WTC11 (cell line): ENCODE data around the gene SOX5. TPM values are rescaled to one million over a fixed set of nuclear protein-coding genes. Genes with fewer than 3 reads are reported as not detected.

Experiments
- ATAC-seq: fragments of 200-7000 bp; cut with Tn5 transposase; 2 replicates; pipeline ENCODE4 v1.10.0; 2021; ENCODE audit warnings: mild to moderate bottlenecking, moderate library complexity
- CTCF ChIA-PET: fragments of 300-600 bp; sonication (Branson Sonifier 250); formaldehyde crosslinking; loops from one replicate; lab custom pipeline; 2021; ENCODE audit warnings: antibody characterized with exemption; lab: Charles Lee
- POLR2A ChIA-PET: fragments of 350-600 bp; sonication (Branson Sonifier 250); formaldehyde crosslinking; loops from one replicate; lab custom pipeline; 2021; ENCODE audit warnings: antibody characterized with exemption; lab: Charles Lee
- DNase-seq: peaks from one replicate; pipeline ENCODE4 v3.0.0; 2021; ENCODE audit warnings: low spot score
- H3K27ac Mint-ChIP-seq: 2 replicates; pipeline ENCODE4 v1.8.0; 2021; ENCODE audit warnings: mixed read lengths
- H3K27me3 Mint-ChIP-seq: 2 replicates; pipeline ENCODE4 v1.8.0; 2021; ENCODE audit warnings: low read depth, mild to moderate bottlenecking, moderate library complexity, mixed read lengths
- H3K36me3 Mint-ChIP-seq: 2 replicates; pipeline ENCODE4 v1.8.0; 2021; ENCODE audit warnings: mixed read lengths
- H3K4me1 Mint-ChIP-seq: 2 replicates; pipeline ENCODE4 v1.8.0; 2022; ENCODE audit warnings: mixed read lengths
- H3K4me3 Mint-ChIP-seq: 2 replicates; pipeline ENCODE4 v1.8.0; 2021; ENCODE audit warnings: mild to moderate bottlenecking, moderate library complexity, mixed read lengths
- H3K9me3 Mint-ChIP-seq: 2 replicates; pipeline ENCODE4 v1.8.0; 2021; ENCODE audit warnings: mixed read lengths
- CBFB ChIP-seq: sonication (generic); formaldehyde crosslinking; IDR thresholded peaks from 2 replicates; pipeline ENCODE4 v1.8.1; 2022; ENCODE audit warnings: mild to moderate bottlenecking, low read depth, missing genetic modification reagents
- ETV6 ChIP-seq: sonication (generic); formaldehyde crosslinking; IDR thresholded peaks from 2 replicates; pipeline ENCODE4 v1.8.1; 2022; ENCODE audit warnings: mild to moderate bottlenecking, missing genetic modification reagents
- FOXP1 ChIP-seq: sonication (generic); formaldehyde crosslinking; IDR thresholded peaks from 2 replicates; pipeline ENCODE4 v1.8.0; 2022; ENCODE audit warnings: missing genetic modification reagents, mild to moderate bottlenecking, moderate library complexity, borderline replicate concordance
- JAZF1 ChIP-seq: fragments of 250-450 bp; sonication (Bioruptor Pico); IDR thresholded peaks from 2 replicates; pipeline ENCODE4 v1.9.0; 2021; ENCODE audit warnings: moderate library complexity, mild to moderate bottlenecking, inconsistent platforms
- MXD4 ChIP-seq: fragments of 250-450 bp; sonication (Bioruptor Pico); IDR thresholded peaks from 2 replicates; pipeline ENCODE4 v1.8.0; 2021; ENCODE audit warnings: mild to moderate bottlenecking, moderate library complexity, borderline replicate concordance
- NFYB ChIP-seq: sonication (generic); formaldehyde crosslinking; conservative IDR thresholded peaks from 2 replicates; pipeline ENCODE4 v1.8.0; 2022; ENCODE audit warnings: low read depth, missing genetic modification reagents
- NR2C2 ChIP-seq: sonication (generic); formaldehyde crosslinking; IDR thresholded peaks from 2 replicates; pipeline ENCODE4 v1.8.0; 2022; ENCODE audit warnings: mild to moderate bottlenecking, missing genetic modification reagents
- SMAD4 ChIP-seq: sonication (generic); formaldehyde crosslinking; IDR thresholded peaks from 2 replicates; pipeline ENCODE4 v1.8.0; 2022; ENCODE audit warnings: mild to moderate bottlenecking, missing genetic modification reagents
- ZNF232 ChIP-seq: sonication (generic); formaldehyde crosslinking; IDR thresholded peaks from 2 replicates; pipeline ENCODE4 v1.8.0; 2022; ENCODE audit warnings: mild to moderate bottlenecking, missing genetic modification reagents
- ZNF317 ChIP-seq: sonication (generic); formaldehyde crosslinking; IDR thresholded peaks from 2 replicates; pipeline ENCODE4 v1.8.1; 2023; ENCODE audit warnings: low read depth, mild to moderate bottlenecking, moderate library complexity, missing genetic modification reagents, borderline replicate concordance
- total RNA-seq: library from RNA; stranded (reverse); gene quantifications from 3 replicates; pipeline ENCODE4 v1.2.3, GENCODE V29; 2021
- TF ChIP-seq, protein P1 (sequence below): sonication (generic); formaldehyde crosslinking; IDR thresholded peaks from 2 replicates; pipeline ENCODE4 v1.8.0; 2023; ENCODE audit warnings: missing genetic modification reagents
- TF ChIP-seq, protein P2 (sequence below): sonication (generic); formaldehyde crosslinking; IDR thresholded peaks from 2 replicates; pipeline ENCODE4 v1.8.1; 2022; ENCODE audit warnings: low read depth, mild to moderate bottlenecking, moderate library complexity, missing genetic modification reagents, borderline replicate concordance
- TF ChIP-seq, protein P3 (sequence below): sonication (generic); formaldehyde crosslinking; IDR thresholded peaks from 2 replicates; pipeline ENCODE4 v1.8.1; 2022; ENCODE audit warnings: mild to moderate bottlenecking, missing genetic modification reagents, moderate library complexity, borderline replicate concordance
- TF ChIP-seq, protein P4 (sequence below): sonication (generic); formaldehyde crosslinking; IDR thresholded peaks from 2 replicates; pipeline ENCODE4 v1.8.0; 2022; ENCODE audit warnings: mild to moderate bottlenecking, missing genetic modification reagents
- TF ChIP-seq, protein P5 (sequence below): sonication (generic); formaldehyde crosslinking; IDR thresholded peaks from 2 replicates; pipeline ENCODE4 v1.8.1; 2023; ENCODE audit warnings: mild to moderate bottlenecking, missing genetic modification reagents, moderate library complexity
- TF ChIP-seq, protein P6 (sequence below): sonication (generic); formaldehyde crosslinking; IDR thresholded peaks from 2 replicates; pipeline ENCODE4 v1.8.1; 2022; ENCODE audit warnings: missing genetic modification reagents, borderline replicate concordance
- TF ChIP-seq, protein P7 (sequence below): sonication (generic); formaldehyde crosslinking; IDR thresholded peaks from 2 replicates; pipeline ENCODE4 v1.8.0; 2022; ENCODE audit warnings: missing genetic modification reagents
- TF ChIP-seq, protein P8 (sequence below): sonication (generic); formaldehyde crosslinking; IDR thresholded peaks from 2 replicates; pipeline ENCODE4 v1.8.1; 2023; ENCODE audit warnings: mild to moderate bottlenecking, missing genetic modification reagents

Gene SOX5
- total RNA-seq, 1 experiment from 2014 or later = 2.3 TPM

DNA sequence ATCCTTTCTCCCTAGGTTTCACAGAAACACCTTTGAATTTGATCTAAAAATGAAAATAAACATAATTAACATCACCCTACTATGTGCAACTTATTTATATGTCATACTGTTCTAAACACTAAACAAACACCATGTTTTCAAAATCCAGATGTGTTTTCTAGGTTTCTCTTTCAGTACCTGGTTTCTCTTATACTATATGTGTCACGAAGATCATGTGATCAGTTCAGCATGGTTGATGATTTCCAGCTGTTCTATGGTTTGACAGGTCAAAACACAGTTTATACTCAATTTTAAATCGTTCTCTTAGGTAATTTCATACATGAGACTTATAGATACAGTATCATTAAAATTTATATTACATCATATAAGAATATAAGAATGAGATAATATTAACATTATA lies 373.1 kb downstream of the SOX5 start:
- TF ChIP-seq, protein P1, sequence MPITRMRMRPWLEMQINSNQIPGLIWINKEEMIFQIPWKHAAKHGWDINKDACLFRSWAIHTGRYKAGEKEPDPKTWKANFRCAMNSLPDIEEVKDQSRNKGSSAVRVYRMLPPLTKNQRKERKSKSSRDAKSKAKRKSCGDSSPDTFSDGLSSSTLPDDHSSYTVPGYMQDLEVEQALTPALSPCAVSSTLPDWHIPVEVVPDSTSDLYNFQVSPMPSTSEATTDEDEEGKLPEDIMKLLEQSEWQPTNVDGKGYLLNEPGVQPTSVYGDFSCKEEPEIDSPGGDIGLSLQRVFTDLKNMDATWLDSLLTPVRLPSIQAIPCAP (CRISPR knock-in tag) = no peak
- ATAC-seq = no peak
- peaks cover 6% of the 10 kb centered on the region for H3K4me1 Mint-ChIP-seq
- DNase-seq = no peak
- no peaks in the 10 kb centered on the region for H3K36me3 Mint-ChIP-seq
- no peak overlapping the region for H3K4me3 Mint-ChIP-seq
- POLR2A ChIA-PET = no interaction called here
- H3K27me3 Mint-ChIP-seq = no peaks in the 10 kb centered on the region
- CTCF ChIA-PET = no interaction called here
- no peak overlapping the region for H3K27ac Mint-ChIP-seq
- H3K9me3 Mint-ChIP-seq = no peaks in the 10 kb centered on the region

DNA sequence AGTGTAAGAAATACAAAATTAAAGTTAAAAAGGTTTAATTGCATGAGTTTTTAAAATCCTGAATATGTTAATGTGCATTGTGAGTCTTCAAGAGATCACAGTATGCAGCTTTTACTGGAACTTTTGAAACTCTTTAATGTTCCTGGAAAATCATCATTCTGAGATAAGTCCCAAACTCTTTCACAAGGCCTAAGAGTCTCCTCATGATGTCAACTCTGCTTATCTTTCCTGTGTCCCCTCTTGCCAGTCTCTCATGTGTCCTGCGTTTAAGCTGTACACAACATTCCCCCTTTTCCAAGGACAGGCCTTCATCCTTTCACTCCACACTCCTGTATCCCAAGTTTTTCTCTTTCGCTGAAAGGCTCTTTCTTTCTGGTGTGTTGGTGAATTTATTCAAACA lies 380.1 kb downstream of the SOX5 start:
- CTCF ChIA-PET = no interaction called here
- no peak for TF ChIP-seq ZNF317 (CRISPR knock-in tag)
- TF ChIP-seq JAZF1 (CRISPR knock-in tag) = no peak
- TF ChIP-seq SMAD4 (CRISPR knock-in tag) = no peak
- TF ChIP-seq NFYB (CRISPR knock-in tag) = no peak
- TF ChIP-seq NR2C2 = no peak
- TF ChIP-seq, protein P2, sequence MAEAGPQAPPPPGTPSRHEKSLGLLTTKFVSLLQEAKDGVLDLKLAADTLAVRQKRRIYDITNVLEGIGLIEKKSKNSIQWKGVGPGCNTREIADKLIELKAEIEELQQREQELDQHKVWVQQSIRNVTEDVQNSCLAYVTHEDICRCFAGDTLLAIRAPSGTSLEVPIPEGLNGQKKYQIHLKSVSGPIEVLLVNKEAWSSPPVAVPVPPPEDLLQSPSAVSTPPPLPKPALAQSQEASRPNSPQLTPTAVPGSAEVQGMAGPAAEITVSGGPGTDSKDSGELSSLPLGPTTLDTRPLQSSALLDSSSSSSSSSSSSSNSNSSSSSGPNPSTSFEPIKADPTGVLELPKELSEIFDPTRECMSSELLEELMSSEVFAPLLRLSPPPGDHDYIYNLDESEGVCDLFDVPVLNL = no peak
- TF ChIP-seq, protein P3, sequence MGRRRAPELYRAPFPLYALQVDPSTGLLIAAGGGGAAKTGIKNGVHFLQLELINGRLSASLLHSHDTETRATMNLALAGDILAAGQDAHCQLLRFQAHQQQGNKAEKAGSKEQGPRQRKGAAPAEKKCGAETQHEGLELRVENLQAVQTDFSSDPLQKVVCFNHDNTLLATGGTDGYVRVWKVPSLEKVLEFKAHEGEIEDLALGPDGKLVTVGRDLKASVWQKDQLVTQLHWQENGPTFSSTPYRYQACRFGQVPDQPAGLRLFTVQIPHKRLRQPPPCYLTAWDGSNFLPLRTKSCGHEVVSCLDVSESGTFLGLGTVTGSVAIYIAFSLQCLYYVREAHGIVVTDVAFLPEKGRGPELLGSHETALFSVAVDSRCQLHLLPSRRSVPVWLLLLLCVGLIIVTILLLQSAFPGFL (CRISPR knock-in tag) = no peak
- TF ChIP-seq, protein P4, sequence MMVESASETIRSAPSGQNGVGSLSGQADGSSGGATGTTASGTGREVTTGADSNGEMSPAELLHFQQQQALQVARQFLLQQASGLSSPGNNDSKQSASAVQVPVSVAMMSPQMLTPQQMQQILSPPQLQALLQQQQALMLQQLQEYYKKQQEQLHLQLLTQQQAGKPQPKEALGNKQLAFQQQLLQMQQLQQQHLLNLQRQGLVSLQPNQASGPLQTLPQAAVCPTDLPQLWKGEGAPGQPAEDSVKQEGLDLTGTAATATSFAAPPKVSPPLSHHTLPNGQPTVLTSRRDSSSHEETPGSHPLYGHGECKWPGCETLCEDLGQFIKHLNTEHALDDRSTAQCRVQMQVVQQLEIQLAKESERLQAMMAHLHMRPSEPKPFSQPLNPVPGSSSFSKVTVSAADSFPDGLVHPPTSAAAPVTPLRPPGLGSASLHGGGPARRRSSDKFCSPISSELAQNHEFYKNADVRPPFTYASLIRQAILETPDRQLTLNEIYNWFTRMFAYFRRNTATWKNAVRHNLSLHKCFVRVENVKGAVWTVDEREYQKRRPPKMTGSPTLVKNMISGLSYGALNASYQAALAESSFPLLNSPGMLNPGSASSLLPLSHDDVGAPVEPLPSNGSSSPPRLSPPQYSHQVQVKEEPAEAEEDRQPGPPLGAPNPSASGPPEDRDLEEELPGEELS (CRISPR knock-in tag) = no peak
- TF ChIP-seq, protein P5, sequence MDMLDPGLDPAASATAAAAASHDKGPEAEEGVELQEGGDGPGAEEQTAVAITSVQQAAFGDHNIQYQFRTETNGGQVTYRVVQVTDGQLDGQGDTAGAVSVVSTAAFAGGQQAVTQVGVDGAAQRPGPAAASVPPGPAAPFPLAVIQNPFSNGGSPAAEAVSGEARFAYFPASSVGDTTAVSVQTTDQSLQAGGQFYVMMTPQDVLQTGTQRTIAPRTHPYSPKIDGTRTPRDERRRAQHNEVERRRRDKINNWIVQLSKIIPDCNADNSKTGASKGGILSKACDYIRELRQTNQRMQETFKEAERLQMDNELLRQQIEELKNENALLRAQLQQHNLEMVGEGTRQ = no peak
- TF ChIP-seq, protein P6, sequence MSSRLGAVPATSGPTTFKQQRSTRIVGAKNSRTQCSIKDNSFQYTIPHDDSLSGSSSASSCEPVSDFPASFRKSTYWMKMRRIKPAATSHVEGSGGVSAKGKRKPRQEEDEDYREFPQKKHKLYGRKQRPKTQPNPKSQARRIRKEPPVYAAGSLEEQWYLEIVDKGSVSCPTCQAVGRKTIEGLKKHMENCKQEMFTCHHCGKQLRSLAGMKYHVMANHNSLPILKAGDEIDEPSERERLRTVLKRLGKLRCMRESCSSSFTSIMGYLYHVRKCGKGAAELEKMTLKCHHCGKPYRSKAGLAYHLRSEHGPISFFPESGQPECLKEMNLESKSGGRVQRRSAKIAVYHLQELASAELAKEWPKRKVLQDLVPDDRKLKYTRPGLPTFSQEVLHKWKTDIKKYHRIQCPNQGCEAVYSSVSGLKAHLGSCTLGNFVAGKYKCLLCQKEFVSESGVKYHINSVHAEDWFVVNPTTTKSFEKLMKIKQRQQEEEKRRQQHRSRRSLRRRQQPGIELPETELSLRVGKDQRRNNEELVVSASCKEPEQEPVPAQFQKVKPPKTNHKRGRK (CRISPR knock-in tag) = no peak
- TF ChIP-seq CBFB (CRISPR knock-in tag) = no peak
- TF ChIP-seq ZNF232 (CRISPR knock-in tag) = no peak

DNA sequence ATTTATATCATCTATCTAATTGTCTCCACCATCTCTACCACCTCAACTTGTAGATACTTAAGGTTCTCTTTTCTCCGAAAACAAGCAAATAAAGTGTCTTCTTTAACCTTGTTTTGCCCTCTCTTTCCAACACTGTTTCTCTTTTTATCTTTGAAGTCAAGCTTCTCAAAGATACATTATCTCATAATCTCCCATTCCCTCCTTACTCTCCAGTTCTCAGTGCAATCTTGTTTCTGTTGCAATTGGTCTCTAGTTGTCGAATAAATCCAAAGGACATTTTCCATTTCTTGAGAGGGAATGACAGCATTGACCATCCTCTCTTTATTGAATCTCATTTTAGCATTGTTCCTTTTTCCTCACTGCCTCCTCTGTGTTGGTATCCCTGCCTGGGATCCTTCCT lies 383.3 kb downstream of the SOX5 start:
- ChIA-PET POLR2A (no interaction called here), CTCF (no interaction called here)
- H3K4me1 Mint-ChIP-seq = peaks cover 21% of the 10 kb centered on the region
- no peaks in the 10 kb centered on the region for H3K36me3 Mint-ChIP-seq
- no peak for ATAC-seq
- H3K27ac Mint-ChIP-seq = no peak overlapping the region
- H3K4me3 Mint-ChIP-seq = no peak overlapping the region
- no peaks in the 10 kb centered on the region; the same call in 1 of the 2 replicates for H3K27me3 Mint-ChIP-seq
- DNase-seq = no peak
- no peaks in the 10 kb centered on the region for H3K9me3 Mint-ChIP-seq
- no peak for TF ChIP-seq ZNF232 (CRISPR knock-in tag)
- TF ChIP-seq, protein P7, sequence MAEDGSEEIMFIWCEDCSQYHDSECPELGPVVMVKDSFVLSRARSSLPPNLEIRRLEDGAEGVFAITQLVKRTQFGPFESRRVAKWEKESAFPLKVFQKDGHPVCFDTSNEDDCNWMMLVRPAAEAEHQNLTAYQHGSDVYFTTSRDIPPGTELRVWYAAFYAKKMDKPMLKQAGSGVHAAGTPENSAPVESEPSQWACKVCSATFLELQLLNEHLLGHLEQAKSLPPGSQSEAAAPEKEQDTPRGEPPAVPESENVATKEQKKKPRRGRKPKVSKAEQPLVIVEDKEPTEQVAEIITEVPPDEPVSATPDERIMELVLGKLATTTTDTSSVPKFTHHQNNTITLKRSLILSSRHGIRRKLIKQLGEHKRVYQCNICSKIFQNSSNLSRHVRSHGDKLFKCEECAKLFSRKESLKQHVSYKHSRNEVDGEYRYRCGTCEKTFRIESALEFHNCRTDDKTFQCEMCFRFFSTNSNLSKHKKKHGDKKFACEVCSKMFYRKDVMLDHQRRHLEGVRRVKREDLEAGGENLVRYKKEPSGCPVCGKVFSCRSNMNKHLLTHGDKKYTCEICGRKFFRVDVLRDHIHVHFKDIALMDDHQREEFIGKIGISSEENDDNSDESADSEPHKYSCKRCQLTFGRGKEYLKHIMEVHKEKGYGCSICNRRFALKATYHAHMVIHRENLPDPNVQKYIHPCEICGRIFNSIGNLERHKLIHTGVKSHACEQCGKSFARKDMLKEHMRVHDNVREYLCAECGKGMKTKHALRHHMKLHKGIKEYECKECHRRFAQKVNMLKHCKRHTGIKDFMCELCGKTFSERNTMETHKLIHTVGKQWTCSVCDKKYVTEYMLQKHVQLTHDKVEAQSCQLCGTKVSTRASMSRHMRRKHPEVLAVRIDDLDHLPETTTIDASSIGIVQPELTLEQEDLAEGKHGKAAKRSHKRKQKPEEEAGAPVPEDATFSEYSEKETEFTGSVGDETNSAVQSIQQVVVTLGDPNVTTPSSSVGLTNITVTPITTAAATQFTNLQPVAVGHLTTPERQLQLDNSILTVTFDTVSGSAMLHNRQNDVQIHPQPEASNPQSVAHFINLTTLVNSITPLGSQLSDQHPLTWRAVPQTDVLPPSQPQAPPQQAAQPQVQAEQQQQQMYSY (CRISPR knock-in tag) = no peak
- TF ChIP-seq, protein P8, sequence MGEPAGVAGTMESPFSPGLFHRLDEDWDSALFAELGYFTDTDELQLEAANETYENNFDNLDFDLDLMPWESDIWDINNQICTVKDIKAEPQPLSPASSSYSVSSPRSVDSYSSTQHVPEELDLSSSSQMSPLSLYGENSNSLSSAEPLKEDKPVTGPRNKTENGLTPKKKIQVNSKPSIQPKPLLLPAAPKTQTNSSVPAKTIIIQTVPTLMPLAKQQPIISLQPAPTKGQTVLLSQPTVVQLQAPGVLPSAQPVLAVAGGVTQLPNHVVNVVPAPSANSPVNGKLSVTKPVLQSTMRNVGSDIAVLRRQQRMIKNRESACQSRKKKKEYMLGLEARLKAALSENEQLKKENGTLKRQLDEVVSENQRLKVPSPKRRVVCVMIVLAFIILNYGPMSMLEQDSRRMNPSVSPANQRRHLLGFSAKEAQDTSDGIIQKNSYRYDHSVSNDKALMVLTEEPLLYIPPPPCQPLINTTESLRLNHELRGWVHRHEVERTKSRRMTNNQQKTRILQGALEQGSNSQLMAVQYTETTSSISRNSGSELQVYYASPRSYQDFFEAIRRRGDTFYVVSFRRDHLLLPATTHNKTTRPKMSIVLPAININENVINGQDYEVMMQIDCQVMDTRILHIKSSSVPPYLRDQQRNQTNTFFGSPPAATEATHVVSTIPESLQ (CRISPR knock-in tag) = no peak
- TF ChIP-seq MXD4 (CRISPR knock-in tag) = no peak
- no peak for TF ChIP-seq ETV6 (CRISPR knock-in tag)
- no peak for TF ChIP-seq FOXP1 (CRISPR knock-in tag)
- TF ChIP-seq CBFB (CRISPR knock-in tag) = no peak
- TF ChIP-seq JAZF1 (CRISPR knock-in tag) = no peak

More for the DNA sequence above, 380.1 kb downstream of the SOX5 start:
- Mint-ChIP-seq H3K27me3 (no peaks in the 10 kb centered on the region; the same call in 1 of the 2 replicates), H3K4me3 (no peak overlapping the region), H3K27ac (no peak overlapping the region), H3K36me3 (no peaks in the 10 kb centered on the region), H3K9me3 (no peaks in the 10 kb centered on the region), H3K4me1 (peaks cover 13% of the 10 kb centered on the region)
- POLR2A ChIA-PET = no interaction called here
- DNase-seq (no peak), ATAC-seq (no peak)
